Spleen (tissue), 7 donors: Measurements from ENCODE around the gene AFAP1.

ENCODE experiments used
- POLR2A ChIP-seq, 3 donors: fragments of 450-650 bp; IDR thresholded peaks; one replicate each; pipeline ENCODE4 v1.5.1; 2017; ENCODE audit warnings: antibody characterized with exemption in 3 of 3, mild to moderate bottlenecking in 1 of 3
- POLR2AphosphoS5 ChIP-seq, 3 donors: sonication (generic); formaldehyde crosslinking; IDR thresholded peaks; one replicate each; pipeline ENCODE4 v1.5.1; 2017; ENCODE audit warnings: antibody characterized with exemption in 3 of 3
- TF ChIP-seq, protein P1 (sequence below), 11 experiments: fragments of 200-600 bp in 7 of 11; fragments of 450-650 bp in 4 of 11; sonication (generic) in 4 of 11; IDR thresholded peaks in 8 of 11; conservative IDR thresholded peaks in 3 of 11; 1 replicate in 7 of 11; 2 replicates in 4 of 11; pipeline versions ENCODE4 v1.4.0 to v1.8.0; 2016 to 2021; ENCODE audit warnings: antibody characterized with exemption in 11 of 11, inconsistent platforms in 4 of 11, mild to moderate bottlenecking in 1 of 11
- donor health status: DM: no; HTN: no; CAD: no; lungs with moderate emphysema.
- donor health status: DM: no; HTN: no; CAD: no.
- donor health status: DM: no; HTN: no; CAD: no.

GRCh38 chr4:7909463-7910262, 30.0 kb downstream of the AFAP1 start:
- TF ChIP-seq POLR2A (IDR thresholded peaks at IDR 0.05), result no peak
- TF ChIP-seq, protein P1, sequence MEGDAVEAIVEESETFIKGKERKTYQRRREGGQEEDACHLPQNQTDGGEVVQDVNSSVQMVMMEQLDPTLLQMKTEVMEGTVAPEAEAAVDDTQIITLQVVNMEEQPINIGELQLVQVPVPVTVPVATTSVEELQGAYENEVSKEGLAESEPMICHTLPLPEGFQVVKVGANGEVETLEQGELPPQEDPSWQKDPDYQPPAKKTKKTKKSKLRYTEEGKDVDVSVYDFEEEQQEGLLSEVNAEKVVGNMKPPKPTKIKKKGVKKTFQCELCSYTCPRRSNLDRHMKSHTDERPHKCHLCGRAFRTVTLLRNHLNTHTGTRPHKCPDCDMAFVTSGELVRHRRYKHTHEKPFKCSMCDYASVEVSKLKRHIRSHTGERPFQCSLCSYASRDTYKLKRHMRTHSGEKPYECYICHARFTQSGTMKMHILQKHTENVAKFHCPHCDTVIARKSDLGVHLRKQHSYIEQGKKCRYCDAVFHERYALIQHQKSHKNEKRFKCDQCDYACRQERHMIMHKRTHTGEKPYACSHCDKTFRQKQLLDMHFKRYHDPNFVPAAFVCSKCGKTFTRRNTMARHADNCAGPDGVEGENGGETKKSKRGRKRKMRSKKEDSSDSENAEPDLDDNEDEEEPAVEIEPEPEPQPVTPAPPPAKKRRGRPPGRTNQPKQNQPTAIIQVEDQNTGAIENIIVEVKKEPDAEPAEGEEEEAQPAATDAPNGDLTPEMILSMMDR (IDR thresholded peaks at IDR 0.05 in 8 of 11, conservative IDR thresholded peaks at IDR 0.05 in 3 of 11), result no peak
- no peak for TF ChIP-seq POLR2AphosphoS5 (IDR thresholded peaks at IDR 0.05)
